GM18873 (cell line): Measurements from ENCODE around the gene TRIM24.
A peak's percentile ranks its signal among the peaks of the same experiment; 100 is the strongest.
"Not testable (repeated sequence)": the region's sequence is repeated elsewhere in the genome, so short reads cannot be mapped to it uniquely, and the experiment has no call there.

Source experiments
- ATAC-seq: cut with Tn5 transposase; IDR thresholded peaks from one replicate; pipeline ENCODE4 v1.9.1; 2021; ENCODE audit warnings: mild to moderate bottlenecking, moderate library complexity, moderate number of reproducible peaks; ENCODE audit not compliant: unreplicated experiment, low FRiP score

TRIM24 gene

GRCh38 chr7:138525757-138526156 lies 65.7 kb downstream of the TRIM24 start:
- ATAC-seq, result no peak

- no peak for ATAC-seq
These were observed 67.7 kb downstream of the TRIM24 start for GRCh38 chr7:138527746-138528223.

GRCh38 chr7:138536833-138537232 lies 76.8 kb downstream of the TRIM24 start:
- ATAC-seq, result not testable (repeated sequence)

GRCh38 chr7:138538518-138538917 lies 78.5 kb downstream of the TRIM24 start:
- peak; percentile 43 for ATAC-seq

- ATAC-seq, result no peak
These were observed 79.1 kb downstream of the TRIM24 start for GRCh38 chr7:138538997-138539644.

GRCh38 chr7:138542183-138542582 lies 82.1 kb downstream of the TRIM24 start:
- ATAC-seq, result peak; percentile 83

GRCh38 chr7:138543739-138544138 lies 83.7 kb downstream of the TRIM24 start:
- ATAC-seq, result no peak

- no peak for ATAC-seq
These were observed 85.1 kb downstream of the TRIM24 start for GRCh38 chr7:138545123-138545522.

- no peak for ATAC-seq
These were observed 86.1 kb downstream of the TRIM24 start for GRCh38 chr7:138546064-138546619.

- ATAC-seq, result no peak
These were observed 86.8 kb downstream of the TRIM24 start for GRCh38 chr7:138546829-138547228.

GRCh38 chr7:138549082-138549481 lies 89.0 kb downstream of the TRIM24 start:
- ATAC-seq, result no peak

GRCh38 chr7:138550337-138550736 lies 90.3 kb downstream of the TRIM24 start:
- no peak for ATAC-seq

- ATAC-seq, result no peak
These were observed 91.0 kb downstream of the TRIM24 start for GRCh38 chr7:138551102-138551501.

GRCh38 chr7:138553805-138554204 lies 93.7 kb downstream of the TRIM24 start:
- ATAC-seq, result no peak

GRCh38 chr7:138554674-138555073 lies 94.6 kb downstream of the TRIM24 start:
- no peak for ATAC-seq

- no peak for ATAC-seq
These were observed 95.6 kb downstream of the TRIM24 start for GRCh38 chr7:138555684-138556083.

GRCh38 chr7:138556771-138557484 lies 96.9 kb downstream of the TRIM24 start:
- ATAC-seq, result no peak

- ATAC-seq, result no peak
These were observed 99.4 kb downstream of the TRIM24 start for GRCh38 chr7:138559448-138559847.

GRCh38 chr7:138563808-138564207 lies 103.7 kb downstream of the TRIM24 start:
- ATAC-seq, result no peak

- ATAC-seq, result no peak
These were observed 104.3 kb downstream of the TRIM24 start for GRCh38 chr7:138564365-138564764.

GRCh38 chr7:138565071-138565450 lies 105.0 kb downstream of the TRIM24 start:
- no peak for ATAC-seq
